ENCODE measurements around the gene METTL21A.
"Not testable (repeated sequence)": the region's sequence is repeated elsewhere in the genome, so short reads cannot be mapped to it uniquely, and the experiment has no call there.

The METTL21A gene

DNA sequence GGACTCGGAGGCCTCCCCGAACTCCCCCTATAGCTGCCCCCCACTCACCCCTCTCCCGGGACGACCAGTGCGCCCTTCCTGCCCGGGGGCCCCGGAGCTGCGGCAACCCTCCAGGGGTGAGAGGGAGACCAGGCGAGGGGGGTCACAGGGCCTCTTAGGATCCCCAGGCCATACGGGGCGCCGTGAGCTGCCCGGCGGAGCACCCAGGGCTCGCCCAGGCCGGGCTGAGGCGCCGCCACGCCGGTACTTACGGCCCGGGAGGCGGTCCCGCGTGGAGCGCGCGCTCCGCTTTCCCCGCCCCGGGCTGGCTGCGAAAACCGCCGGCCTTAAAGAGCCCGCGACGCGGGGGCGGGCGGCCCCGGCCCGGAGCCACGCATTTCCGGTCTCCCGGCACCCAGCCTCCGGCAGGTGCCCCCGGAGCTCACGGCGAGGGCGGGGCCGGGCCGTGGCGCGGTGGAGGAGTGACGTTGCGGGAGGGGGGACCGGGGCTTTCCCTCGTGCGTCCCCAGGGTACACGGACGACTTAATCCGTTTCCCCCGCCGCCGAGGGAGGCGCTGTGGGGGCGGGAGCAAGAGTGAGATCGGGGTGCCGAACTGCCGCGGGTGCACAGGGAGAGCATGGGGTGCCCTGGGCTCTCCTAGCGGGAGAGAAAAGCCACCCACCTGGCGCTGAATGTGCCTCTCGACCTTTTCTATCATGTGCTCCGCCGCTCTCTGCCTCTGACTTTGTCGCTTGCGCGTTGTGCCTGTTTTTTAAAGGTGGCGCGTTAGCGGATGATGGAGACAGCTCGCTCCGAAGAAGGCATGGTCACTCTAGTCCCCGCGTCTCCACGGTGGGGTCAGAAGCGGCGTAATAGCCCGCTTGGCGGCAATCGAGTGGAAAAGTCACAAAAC, at the start of gene METTL21A:
Gene METTL21A, minus strand, starts transcription at position 381 of the 894 bp plus-strand sequence. CDS start 1,019 bp downstream, outside the sequence.
- peak; percentile 91 for DNase-seq

DNA sequence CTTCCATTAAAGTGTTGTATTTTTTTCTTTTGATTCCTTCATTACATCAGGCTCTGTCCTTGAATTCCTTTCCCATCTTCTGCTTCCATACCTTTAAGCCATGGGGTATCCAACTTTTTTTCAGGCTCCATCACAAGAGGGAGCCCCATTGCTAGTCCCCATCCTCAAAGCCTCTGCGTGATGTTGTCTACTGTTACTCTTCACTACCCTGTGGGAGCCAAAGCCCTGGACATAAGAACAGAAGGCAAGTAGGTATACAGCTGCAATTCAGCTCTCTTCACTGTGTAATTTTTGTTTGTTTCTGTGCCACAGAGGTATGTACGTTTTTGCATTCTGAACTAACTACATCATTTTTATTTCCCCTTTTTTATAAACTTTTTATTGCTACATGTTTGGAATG, 49.6 kb upstream of the METTL21A start:
- DNase-seq, result no peak

DNA sequence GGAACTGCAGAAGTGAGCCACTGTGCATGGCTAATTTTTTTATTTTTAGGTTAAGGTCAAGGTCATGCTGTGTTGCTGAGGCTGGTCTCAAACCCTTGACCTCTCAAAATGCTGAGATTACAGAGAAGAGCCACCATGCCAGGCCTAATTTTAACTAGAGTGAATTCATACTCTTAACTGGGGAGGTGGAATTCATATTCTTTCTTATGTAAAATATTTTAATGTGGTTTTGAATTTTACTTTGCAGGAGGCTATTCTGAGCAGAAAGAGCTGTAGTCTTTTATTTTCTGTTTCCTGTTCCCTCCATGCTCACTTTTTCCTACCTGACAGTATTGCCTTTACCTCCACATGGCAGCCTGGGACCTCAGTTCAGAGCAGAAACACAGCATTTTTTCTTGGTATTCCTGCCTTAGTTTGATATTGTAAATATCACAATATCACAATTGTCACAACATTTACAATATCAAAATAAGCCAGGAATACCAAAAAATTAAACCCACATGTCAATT, 49.1 kb upstream of the METTL21A start:
- DNase-seq, result no peak

DNA sequence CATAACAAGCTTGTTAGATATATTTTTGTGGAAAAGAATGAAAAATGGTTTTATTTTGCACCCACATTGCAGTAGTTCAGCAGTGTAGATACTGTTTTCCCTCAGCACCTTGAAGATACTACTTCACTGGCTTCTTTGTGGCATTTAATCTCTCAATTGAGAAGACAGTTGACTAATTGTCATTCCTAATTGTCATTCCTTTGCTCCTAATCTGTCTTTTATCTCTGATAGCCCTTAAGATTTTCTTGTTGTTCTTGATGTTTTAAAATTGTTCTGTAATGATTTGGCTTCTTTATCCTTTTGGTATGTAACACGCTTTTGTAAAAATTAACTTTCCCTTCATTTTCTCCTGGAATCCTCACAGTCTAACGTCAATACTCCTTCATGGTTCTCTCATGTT, 48.2 kb upstream of the METTL21A start:
- no peak for DNase-seq

DNA sequence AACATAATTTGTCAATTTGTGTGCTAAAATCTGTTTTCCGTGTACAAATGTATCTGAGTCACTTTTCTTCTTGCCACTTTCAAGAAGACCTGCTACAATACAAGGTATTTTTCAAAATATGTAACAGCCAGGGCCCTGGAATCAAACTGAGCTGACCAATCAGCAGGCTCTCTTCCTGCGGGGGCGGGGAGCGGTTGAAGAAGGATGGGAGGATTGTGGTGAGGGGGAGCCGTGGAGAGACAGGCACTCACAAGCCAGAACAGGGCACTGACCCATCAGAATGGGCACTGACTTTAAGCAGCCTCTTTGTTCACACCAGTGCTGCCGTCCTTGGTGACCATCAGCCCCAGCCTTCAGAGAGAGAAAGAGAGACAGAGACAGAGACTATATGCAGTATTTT, 45.7 kb upstream of the METTL21A start:
- no peak for DNase-seq

DNA sequence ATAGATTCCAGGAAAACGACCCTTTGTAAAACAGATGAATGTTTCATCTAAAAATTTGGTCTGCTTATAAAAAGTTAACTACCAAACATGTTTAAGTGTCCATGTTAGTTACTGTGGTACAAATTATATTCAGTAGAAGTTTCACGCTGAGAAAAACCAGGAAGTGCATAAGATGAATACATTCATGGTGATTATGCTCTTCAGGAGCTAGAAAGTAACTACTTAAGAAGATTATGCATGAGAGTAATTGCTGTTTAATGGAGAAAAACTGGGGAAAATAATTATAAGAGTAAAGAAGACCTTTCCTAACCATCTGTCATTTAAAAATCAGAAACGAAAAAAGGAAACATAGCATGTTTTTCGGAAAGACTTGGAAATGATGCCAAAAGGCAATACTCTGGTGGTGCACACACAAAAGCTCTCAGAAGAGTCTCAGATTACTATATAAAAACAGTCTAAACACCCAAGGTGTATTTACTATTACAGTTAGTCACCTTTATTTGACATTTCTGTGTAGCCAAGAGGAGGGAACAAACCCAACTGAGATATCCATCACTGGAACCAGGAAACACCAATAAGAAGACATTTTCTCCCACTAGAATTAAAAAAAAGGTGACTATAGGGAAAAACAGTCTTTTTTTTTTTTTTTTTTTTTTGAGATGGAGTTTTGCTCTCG, 38.8 kb upstream of the METTL21A start:
- DNase-seq, result no peak

DNA sequence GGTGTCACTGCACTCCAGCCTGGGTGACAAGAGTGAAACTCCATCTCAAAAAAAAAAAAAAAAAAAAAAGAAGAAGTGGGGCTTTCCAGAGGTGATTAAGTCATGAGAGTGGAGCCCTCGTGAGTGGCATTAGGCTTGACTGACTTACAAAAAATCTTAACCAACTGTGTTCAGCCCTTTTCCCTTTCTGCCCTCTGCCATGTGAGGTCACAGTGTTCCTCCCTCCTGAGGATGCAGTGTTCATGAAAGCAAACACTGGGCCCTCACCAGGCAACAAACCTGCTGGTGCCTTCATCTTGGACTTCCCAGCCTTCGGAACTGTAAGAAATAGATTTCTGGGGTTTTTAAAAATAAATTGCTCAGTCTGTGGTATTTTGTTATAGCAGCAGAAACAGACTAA, 37.0 kb upstream of the METTL21A start:
- DNase-seq, result no peak

DNA sequence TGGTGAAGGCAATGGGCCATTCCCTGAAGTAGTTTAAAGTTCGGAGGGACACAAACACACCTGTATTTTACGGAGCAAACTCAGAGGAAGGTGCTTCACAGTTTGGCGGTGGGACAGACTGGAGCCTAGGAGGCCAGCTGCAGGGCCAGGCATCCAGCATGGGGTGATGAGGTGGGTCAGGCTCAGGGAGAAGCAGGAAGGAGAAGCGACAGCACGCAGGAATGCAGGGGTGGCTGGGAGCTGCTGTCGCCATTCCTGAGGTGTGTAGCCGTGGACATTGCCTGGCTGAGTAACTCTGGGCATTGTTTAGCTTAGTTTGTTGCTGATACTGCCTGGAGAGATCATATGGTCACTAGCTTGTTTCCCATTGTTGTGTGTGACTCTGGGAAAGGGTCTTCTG, 35.8 kb upstream of the METTL21A start:
- no peak for DNase-seq

DNA sequence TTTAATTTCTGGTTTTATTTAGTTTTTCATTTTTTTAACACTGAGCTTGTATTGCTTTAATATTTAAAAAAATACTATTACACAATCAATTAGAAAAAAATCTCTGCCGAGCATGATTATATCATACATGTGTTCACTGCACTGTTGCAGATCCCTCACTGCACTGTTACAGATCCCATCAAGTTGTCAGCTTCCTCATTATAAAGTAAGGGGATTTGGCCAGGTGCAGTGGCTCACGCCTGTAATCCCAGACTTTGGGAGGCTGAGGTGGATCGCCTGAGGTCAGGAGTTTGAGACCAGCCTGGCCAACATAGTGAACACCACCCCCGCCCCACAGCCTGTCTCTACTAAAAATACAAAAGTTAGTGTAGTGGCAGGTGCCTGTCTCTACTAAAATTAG, 33.0 kb upstream of the METTL21A start:
- no peak for DNase-seq

DNA sequence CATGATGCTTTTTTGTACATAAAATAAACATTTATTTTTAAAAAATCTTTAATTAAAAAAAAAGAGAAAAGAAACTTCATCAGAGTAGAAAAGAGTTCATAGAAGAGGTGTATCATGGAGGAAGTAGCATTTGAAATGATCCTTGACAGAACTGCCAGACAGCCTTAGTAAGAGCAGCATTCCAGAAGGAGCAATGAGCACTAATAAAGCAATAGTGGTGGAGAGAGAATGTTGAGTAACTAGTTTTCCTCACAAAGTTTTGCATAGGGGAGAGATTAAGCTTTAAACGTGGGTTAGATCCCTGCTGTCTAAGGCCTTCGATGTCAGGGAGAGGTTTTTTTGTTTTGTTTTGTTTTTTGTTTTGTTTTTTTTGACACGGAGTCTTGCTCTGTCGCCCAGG, 29.8 kb upstream of the METTL21A start:
- no peak for DNase-seq

DNA sequence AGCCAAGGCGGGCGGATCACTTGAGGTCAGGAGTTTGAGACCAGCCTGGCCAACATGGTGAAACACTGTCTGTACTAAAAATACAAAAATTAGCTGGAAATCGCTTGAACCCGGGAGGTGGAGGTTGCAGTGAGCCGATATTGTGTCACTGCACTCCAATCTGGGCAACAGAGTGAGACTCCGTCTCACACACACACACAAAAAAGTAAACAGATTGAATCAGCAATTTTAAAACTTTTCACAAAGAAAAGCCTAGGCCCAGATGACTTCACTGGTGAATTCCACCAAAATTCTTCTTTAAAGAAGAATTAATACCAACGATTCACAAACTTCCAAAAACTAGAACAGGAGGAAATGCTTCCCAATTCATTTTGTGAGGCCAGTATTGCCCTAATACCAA, 21.4 kb upstream of the METTL21A start:
- not testable (repeated sequence) for DNase-seq

DNA sequence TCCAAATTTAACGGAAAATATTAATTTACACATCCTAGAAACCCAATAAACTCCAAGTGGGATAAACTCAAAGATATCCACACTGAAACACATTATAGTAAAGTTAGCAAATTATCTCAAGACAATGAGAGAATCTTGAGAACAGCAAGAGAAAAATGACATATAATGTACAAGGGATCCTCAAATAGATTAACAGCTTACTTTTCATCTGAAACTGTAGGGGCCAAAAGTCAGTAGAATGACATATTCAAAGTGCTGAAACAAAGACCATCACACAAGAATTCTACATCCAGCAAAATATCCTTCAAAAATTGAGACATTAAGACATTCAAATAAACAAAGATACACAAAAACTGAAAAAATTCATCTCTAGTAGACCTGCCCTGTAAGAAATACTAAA, 18.7 kb upstream of the METTL21A start:
- no peak for DNase-seq

DNA sequence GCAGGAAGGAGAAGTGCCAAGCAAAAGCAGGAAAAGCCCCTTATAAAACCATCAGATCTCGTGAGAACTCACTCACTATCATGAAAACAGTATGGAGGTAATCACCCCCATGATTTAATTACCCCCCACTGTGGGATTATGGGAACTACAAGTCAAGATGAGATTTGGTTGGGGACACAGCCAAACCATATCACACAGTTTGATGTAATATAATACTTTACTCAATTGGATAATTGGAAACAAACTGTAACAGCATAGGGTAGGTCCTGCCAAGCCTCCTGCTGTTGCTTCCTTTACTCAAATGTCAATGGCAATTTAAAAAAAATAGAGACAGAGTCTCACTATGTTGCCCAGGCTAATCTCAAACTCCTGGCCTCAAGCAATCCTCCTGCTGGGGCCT, 15.5 kb upstream of the METTL21A start:
- no peak for DNase-seq

DNA sequence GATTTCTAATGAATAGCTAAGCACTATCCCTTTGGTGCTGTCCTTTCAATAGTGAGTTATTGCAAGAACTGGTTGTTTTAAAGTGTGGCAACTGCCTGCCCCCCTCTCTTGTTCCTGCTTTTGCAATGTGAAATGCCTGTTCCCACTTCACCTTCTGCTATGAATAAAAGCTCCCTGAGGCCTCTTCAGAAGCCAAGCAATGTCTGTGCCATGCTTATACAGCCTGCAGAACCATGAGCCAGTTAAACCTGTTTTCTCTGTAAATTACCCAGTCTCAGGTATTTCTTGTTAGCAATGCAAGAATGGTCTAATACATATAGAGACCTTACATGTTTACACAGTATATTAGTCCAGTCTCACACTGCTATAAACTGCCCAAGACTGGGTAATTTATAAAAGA, 15.0 kb upstream of the METTL21A start:
- no peak for DNase-seq

DNA sequence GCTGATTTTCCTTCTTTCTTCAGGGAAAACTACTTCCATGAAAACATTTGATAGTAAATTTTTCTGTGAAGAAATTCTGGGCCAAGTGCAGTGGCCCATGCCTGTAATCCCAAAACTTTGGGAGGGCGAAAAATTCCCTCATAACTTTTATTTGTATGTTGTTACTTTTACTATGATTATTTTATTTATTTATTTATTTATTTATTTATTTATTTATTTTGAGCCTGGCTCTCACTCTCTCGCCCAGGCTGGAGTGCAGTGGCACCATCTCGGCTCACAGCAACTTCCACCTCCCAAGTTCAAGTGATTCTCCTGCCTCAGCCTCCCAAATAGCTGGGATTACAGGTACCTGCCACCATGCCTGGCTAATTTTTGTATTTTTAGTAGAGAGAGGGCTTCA, 14.1 kb upstream of the METTL21A start:
- DNase-seq, result not testable (repeated sequence)

DNA sequence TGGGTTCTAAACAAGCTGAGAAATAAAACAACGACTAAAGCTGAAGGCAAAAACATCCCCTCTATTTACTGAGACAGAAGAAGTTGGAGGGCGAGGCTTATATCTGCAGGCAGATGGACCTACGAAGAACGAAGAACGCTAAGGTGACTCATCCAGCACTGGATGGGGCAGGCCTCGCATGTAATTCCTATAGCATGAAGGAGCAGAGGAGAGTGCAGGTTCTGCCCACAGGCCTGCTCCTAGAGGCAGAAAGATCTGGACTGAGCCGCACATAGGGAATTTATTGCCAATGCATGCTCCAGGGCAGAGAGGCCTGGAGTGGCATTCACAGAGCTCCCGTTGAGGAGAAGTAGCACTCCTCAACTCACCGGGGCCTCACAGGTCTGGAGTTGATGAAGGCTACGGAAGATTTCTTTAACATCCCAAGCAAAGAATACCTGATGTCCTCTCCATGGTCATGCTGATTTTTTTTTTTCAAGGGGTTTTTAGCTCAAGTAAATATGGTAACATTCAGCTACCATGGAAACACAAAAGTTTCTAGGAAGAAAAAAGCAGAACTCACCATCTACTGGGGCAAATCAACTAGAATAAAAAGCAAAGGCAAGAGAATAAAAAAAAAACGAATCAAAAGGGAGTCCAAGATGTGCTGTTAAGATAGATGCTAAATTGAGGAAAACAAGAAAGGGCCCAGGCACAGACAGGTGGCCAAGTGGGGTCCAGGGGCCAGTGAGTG, 10.4 kb upstream of the METTL21A start:
- no peak for DNase-seq

DNA sequence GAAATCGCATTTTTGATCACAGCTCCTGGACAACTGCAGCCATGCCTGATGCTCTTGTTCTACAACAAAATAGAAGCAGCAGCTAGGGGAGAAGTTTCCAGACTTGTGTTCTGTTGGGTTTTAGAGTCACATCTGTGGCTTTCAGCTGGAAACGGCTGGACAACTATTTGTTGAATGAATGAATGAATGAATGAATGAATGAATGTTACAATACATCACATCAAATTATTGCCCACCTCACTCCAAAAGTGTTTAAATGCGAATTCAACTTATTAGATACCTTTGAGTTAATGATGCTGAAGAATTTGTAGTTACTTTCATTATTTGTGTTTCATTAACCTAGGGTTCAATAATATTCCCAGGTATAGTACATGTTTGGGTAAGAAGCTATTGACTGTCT, 8.5 kb upstream of the METTL21A start:
- DNase-seq, result no peak

DNA sequence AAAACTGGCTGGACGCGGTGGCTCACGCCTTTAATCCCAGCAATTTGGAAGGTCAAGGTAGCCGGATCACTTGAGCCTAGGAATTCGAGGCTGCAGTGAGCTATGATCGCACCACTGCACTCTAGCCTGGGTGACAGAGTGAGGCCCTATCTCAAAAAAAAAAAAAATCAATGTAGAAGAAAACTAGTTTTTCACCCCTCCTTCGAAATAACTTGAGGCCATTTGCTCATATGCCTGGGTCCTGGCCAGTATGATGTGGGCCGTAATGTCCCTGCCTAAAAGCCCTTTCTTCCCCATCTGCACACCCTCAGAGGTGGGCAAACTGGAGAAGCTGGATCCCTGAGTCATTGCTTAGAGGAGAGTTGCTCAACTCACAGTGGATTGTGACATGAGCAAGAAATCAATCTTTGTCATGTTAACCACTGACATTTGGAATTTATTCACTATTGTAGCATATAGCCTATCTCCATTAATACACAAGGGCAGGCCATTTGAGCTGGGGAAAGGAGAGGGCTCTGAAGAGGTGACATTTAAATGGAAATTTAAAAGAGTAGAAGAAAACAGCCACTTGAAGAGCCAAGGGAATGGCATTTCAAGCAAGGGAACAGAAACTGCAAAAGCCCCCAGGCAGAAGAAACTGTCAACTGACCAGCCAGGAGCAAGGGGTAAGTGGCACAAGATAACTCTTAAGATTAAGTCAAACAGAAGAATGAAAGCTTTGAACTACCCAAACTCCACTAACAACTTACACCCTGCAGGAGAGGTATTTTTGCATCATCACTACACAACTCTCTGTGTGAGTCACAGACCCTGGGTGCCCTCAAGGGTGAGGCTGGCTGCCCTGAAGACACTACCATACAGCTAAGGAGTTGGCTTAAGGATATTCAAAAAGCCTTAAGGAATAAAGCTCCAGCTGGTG, 7.6 kb upstream of the METTL21A start:
- no peak for DNase-seq

DNA sequence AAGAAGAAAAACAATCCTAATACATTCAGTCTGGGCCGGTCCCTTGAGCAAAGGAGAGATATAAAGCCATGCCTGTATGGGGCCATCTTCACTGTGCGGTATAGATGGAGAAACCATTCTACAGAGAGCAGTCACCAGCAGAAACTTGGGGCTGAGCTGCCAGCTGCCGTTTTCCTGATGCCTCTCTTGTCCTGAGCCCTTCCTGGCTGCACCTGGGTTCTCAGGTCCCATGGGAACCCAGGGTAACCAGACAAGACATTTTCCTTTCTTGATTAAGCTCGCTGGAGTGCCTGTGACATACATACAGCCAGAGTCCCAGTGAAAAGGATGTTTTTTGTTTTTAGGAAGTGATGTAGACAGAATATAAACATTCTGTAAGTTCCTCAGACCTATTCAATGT, 5.3 kb upstream of the METTL21A start:
- no peak for DNase-seq

DNA sequence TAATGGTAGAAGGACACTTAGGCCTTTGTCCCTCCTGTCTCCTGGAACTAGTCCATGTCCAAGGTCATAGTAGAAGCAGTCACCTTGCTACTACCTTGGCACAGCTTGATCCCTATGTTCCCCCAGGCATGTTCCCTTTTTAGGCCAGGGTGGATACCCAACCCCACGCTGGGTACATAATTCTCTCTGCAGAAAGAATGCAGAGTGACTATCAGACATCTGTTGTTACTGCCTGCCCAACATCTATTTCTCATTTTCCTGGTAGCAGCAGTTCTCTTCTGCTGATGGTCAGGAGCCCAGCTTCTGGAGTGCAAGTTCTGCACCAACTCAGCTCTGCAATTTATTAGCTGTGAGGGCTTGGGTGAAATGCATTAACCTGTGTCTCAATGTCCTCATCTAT, 4.4 kb upstream of the METTL21A start:
- DNase-seq, result no peak

DNA sequence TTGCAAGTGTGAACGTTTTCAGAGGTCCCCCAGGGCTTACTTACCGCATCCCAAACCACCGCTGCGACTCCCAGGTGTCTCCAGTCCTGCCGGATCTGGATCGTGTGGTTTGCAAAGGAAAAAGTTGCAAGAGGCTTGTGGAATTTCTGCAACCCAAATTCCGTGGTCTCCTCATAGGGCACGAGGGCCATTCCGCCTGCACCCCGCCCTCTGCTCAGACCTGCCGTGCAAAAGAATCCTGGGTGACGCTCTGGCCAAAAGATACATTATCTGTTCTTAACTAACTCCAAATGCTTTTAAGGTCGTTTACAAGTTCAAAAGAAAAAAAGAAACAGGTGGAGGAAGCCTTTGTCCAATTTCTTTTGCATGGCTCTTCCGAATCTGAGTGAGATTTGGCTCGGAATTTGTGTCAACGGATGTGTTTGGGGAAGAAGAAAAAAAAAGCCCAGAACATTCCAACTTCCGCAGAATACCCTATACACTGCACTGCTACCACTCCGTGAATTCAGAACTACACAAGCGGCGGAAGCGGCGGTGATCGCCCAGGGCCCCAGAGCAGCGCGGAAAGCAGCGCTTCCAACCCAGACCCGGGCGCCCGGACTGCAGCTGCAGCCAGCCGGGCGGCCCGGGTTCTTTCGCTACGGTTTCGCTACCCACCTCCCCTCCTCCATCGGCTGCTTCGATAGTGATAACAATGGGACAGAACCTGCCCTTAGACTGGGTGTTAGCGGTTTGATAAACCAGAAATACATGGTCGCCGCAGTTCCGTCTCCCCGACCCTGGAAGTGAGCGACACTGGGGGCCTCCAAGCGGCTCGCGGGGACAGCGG, 795 bp downstream of the METTL21A start:
- peak; percentile 59 for DNase-seq

Measured in activated gamma-delta T cell treated with Interleukin-2 at 50 U/mL for 16 hours (primary cell).